IgD-negative memory B cell (primary cell): ENCODE measurements around the gene SMIM12. TPM values are rescaled to one million over a fixed set of nuclear protein-coding genes. Genes with fewer than 3 reads are reported as not detected.
A peak's percentile ranks its signal among the peaks of the same experiment; 100 is the strongest.

Experiments used
- H3K27ac Mint-ChIP-seq, 3 donors: one replicate each; pipeline ENCODE4 v1.8.0; 2020 to 2022; ENCODE audit warnings: mild to moderate bottlenecking in 3 of 3, mixed read lengths in 3 of 3, moderate library complexity in 1 of 3
- H3K27me3 Mint-ChIP-seq: one replicate; pipeline ENCODE4 v1.8.0; 2021; ENCODE audit warnings: mixed read lengths
- H3K36me3 Mint-ChIP-seq: one replicate; pipeline ENCODE4 v1.8.0; 2020; ENCODE audit warnings: mild to moderate bottlenecking, mixed read lengths
- H3K4me1 Mint-ChIP-seq, 3 donors: one replicate each; pipeline ENCODE4 v1.8.0; 2020 to 2022; ENCODE audit warnings: mixed read lengths in 3 of 3, mild to moderate bottlenecking in 1 of 3
- H3K4me3 Mint-ChIP-seq, 4 donors: one replicate each; pipeline ENCODE4 v1.8.0; 2020 to 2022; ENCODE audit warnings: mild to moderate bottlenecking in 4 of 4, mixed read lengths in 4 of 4, moderate library complexity in 3 of 4
- H3K9me3 Mint-ChIP-seq, 3 donors: one replicate each; pipeline ENCODE4 v1.8.0; 2020 to 2021; ENCODE audit warnings: mixed read lengths in 3 of 3, mild to moderate bottlenecking in 1 of 3
- polyA plus RNA-seq: library from polyadenylated mRNA; unstranded; fragments of 300-500 nt; fragmentation: Illumina TruSeq; gene quantifications from one replicate; pipeline ENCODE4 v1.2.3, GENCODE V29; 2021

SMIM12 gene
- polyA plus RNA-seq, 1 donor from 2014 or later: 73.4 TPM

DNA sequence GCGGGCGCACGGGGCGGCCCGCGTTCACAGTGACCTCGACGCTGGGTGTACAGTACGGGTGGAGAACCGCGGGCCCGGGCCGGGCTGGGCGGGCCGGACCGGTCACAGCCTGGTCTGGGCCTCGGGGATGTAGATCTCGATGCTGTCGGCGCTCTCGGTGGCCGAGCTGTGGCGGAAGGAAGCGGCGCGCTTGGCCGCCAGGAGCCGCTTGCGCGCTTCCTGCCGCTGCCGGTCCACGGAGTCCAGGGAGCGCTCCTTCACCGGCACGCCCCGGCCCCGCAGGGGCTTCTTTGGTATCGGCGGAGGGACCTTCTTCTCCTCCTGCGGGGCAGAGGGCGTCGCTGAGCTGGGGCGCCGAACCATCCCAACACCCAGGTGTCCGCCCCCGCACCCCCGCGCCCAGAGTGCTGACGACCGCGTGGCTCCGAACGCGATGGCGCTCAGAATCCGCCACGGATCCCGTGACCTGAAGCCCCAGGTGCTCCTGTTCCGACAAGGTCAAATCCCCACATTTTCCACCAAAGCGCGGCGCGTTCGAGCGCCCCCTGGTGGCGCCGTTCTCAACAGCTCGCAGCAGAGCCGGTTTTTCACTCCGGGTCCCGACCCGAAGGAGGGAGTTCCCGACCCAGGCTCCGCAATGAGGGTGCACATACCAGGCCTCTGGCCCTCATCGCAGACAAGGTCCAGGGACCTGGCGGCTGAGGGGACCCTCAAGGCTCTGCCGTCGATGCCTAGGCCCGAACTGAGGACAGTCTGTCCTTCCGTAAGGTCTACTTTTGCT, 6.6 kb upstream of the SMIM12 start:
- Mint-ChIP-seq H3K4me1 (peaks cover 4 to 6% (median 5%) of the 10 kb centered on the region in 3 donors), H3K36me3 (no peaks in the 10 kb centered on the region), H3K4me3 (peak overlapping the region; percentile 90 to 96 (median 94)), H3K27ac (peak overlapping the region; percentile 76 to 91 (median 87)), H3K27me3 (no peaks in the 10 kb centered on the region), H3K9me3 (no peaks in the 10 kb centered on the region)

DNA sequence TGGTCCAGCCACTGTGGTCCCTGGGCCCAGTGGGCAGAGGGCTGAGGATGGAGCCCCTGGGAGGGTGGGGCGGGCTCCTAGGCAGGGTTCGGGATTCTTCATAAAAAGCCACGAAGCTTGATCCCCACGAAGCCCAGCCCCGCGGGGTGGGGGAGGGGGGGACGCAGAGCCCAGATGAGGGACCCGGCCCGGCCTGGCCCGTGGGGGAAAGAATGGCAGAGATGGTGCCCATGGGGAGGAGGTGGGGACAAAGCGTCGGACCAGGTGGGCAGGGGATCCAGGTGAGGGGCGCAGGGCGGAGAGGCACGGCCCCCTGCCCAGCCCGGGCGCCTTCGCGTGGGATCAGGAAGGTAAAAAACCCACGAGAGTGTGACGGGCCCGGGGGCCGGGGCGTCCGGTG, 6.0 kb upstream of the SMIM12 start:
- Mint-ChIP-seq H3K36me3 (no peaks in the 10 kb centered on the region), H3K4me1 (peaks cover 4 to 6% (median 5%) of the 10 kb centered on the region in 3 donors), H3K9me3 (no peaks in the 10 kb centered on the region), H3K27me3 (no peaks in the 10 kb centered on the region), H3K27ac (no peak overlapping the region), H3K4me3 (peak overlapping the region in 3 of 4 donors; percentile 82 to 95 (median 90))

DNA sequence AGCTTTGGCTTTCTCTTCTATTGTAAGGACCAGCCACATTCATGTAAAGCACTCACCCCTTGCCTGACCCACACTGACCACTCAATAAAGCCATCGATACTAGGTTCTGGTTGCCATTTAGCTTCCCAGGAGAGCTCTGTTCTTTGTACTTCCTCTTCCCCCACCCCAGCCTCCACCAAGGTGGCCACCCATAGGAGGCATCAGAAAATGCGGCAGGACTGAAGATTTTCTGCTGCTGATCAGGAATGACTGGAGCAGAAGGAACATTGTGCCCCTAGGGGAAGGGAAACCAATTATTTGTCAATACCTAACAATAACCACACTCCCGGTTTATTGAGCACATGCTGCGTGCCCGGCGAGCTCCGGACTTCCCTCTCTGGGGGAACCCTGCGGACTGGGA, 5.2 kb upstream of the SMIM12 start:
- Mint-ChIP-seq H3K27me3 (no peaks in the 10 kb centered on the region), H3K36me3 (no peaks in the 10 kb centered on the region), H3K9me3 (no peaks in the 10 kb centered on the region), H3K4me1 (peaks cover 11 to 12% (median 12%) of the 10 kb centered on the region in 3 donors), H3K27ac (peak overlapping the region in 2 of 3 donors; percentile 44 to 62), H3K4me3 (peak overlapping the region; percentile 24 to 67 (median 56))

DNA sequence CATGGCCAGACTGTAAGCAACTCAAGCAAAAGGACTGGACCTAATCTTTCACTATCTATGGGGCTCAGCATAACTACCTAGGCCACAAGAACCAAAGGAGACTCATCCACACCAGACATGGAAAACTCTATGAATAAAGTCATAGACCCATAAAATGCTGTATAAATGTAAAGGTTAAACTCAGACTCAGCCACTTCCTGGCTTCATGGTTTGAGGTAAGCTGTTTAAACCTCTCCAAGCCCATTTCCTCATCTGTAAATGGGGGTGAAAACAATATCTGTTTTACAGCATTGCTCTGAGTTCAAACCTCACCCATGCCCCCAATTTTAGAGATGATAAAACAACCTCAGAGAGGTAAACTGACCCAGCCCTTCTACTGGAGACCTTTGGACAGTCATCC, 4.0 kb upstream of the SMIM12 start:
- Mint-ChIP-seq H3K4me1 (peaks cover 18 to 22% (median 19%) of the 10 kb centered on the region in 3 donors), H3K36me3 (no peaks in the 10 kb centered on the region), H3K27me3 (no peaks in the 10 kb centered on the region), H3K27ac (no peak overlapping the region), H3K4me3 (peak overlapping the region in 2 of 4 donors; percentile 13 to 67), H3K9me3 (no peaks in the 10 kb centered on the region)

DNA sequence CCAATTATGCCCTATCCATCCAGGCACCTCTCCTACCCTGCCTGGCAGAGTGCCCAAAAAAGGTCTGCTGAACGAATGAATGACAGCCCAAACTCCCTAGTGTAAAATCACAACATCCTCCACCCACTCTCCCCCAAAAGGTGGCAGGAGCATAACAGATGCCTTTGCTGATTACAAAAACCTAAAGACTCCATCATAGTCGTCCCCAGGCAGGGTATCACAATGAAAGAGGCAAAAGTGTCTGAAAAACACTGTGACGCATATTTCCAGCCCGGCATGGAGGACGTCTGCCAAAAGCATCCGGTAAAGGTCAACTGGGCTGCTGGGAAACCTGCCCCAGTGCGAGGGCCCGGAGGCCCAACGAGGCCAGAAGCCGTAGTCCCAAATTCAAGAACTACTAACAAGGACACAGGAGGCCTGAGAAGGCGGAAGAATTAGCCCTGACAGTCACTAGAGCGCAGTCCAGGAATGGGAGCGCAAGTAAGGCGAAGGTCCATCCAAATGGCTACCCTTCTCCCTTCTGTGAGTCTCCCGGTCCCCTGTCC, 576 bp downstream of the SMIM12 start:
- Mint-ChIP-seq H3K4me1 (peaks cover 20 to 30% (median 29%) of the 10 kb centered on the region in 3 donors), H3K27ac (peak overlapping the region; percentile 69 to 89 (median 84)), H3K9me3 (no peaks in the 10 kb centered on the region), H3K36me3 (no peaks in the 10 kb centered on the region), H3K4me3 (peak overlapping the region; percentile 91 to 96 (median 94)), H3K27me3 (no peaks in the 10 kb centered on the region)

DNA sequence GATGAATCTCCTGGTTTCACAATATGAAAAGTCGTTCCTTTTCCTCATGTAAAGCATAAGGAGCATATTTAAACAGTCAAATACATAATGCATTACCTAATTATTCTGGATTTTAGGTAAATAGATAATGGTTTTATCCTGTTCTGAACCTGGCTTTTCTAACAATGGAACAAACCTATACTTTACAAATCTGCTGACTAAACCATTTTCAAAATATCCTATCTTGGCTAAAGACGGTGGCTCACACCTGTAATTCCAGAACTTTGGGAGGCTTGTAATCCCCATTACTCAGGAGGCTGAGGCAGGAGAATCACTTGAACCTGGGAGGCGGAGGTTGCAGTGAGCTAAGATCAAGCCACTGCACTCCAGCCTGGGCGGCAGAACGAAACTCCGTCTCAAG, 2.9 kb downstream of the SMIM12 start:
- peaks cover 23 to 38% (median 36%) of the 10 kb centered on the region in 3 donors for H3K4me1 Mint-ChIP-seq
- peaks cover 2% of the 10 kb centered on the region for H3K36me3 Mint-ChIP-seq
- no peaks in the 10 kb centered on the region for H3K9me3 Mint-ChIP-seq
- peak overlapping the region in 1 of 3 donors; percentile 53 for H3K27ac Mint-ChIP-seq
- peak overlapping the region in 2 of 4 donors; percentile 85 to 93 for H3K4me3 Mint-ChIP-seq
- H3K27me3 Mint-ChIP-seq: no peaks in the 10 kb centered on the region

DNA sequence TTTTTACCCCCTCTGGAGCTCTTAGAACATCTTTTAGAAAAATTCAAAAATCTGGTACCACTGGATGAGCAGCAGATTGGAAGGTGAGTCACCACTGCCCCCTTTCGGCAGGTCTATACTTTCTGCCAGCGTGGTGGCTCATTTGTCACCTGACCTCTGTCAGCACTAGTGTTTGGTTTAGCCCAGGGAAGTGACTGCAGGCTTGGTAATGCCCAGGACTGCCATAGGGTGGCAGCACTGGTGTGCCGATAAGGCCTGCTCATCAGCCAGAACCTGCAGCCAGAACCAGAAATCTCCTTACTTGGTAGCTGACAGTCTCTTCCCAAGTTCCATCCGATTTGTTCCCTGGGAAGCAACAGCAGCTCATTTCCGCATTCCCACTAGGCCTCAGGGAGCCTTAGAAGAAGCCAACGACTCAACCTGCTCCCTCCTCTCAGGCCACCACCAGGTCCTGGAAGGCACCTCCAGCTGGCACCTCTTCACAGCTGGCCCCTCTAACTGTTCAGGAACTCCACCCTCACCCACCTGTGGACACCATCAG, 6.8 kb downstream of the SMIM12 start:
- Mint-ChIP-seq H3K27ac (peak overlapping the region; percentile 2 to 85 (median 6)), H3K4me1 (peaks cover 7 to 19% (median 14%) of the 10 kb centered on the region in 3 donors), H3K9me3 (no peaks in the 10 kb centered on the region), H3K27me3 (no peaks in the 10 kb centered on the region), H3K36me3 (peaks cover 10% of the 10 kb centered on the region), H3K4me3 (peak overlapping the region in 1 of 4 donors; percentile 15)

DNA sequence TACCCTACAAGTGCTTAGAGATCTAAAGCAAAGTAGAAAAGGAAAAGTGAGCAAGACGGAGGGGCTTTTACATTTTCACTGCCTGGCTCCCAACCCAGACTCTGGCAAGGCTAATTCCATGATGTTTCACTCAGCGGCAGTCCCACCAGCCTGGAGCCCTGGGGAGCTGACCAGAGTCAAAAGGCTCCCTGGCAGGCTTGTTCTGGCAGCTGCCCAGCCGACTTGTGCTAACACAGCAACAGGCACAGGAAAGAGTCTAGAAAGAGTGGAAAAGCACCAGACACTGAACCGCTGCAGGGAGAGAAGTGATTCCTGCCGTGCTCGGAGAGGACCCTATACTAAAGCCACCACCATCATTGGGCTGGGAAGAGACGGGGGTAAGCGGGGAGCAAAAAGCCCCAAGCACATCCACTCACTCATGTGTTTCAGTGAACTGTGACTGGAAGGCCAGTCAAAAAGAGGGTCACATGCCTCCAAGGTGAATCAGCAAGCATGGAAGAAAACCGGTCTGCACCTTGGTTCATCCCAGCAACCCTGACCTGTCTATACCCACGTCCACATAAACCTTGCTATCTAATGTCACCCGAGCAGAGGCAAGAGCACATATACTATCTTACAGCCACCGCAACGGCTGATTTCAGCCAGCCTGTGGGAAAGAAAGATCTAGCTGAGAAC, 8.0 kb downstream of the SMIM12 start:
- H3K36me3 Mint-ChIP-seq: peaks cover 10% of the 10 kb centered on the region
- peak overlapping the region in 1 of 3 donors; percentile 41 for H3K27ac Mint-ChIP-seq
- H3K27me3 Mint-ChIP-seq: no peaks in the 10 kb centered on the region
- no peak overlapping the region for H3K4me3 Mint-ChIP-seq
- H3K9me3 Mint-ChIP-seq: no peaks in the 10 kb centered on the region
- H3K4me1 Mint-ChIP-seq: peaks cover 6 to 11% (median 9%) of the 10 kb centered on the region in 3 donors

DNA sequence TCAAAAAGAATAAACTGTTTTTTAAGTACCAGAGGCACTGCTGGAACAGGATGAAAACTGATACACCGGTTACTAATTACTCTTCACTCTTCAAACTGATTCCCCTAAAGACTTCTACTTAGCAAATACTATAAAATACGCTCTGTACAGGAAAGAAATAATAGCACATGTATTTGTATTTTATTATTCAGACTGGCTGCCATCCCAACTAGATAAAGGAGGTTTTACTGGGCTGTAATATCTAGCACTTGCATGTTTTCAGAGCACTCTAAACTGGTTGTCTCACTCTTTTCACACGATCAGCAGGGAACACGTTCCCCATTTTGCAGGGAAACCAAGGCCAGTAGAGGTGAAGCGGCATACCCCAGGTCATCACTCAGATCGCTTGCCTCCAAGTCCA, 9.2 kb downstream of the SMIM12 start:
- H3K9me3 Mint-ChIP-seq: no peaks in the 10 kb centered on the region
- H3K4me1 Mint-ChIP-seq: peaks cover 6 to 9% (median 9%) of the 10 kb centered on the region in 3 donors
- H3K4me3 Mint-ChIP-seq: no peak overlapping the region
- H3K36me3 Mint-ChIP-seq: peaks cover 10% of the 10 kb centered on the region
- no peaks in the 10 kb centered on the region for H3K27me3 Mint-ChIP-seq
- H3K27ac Mint-ChIP-seq: no peak overlapping the region

DNA sequence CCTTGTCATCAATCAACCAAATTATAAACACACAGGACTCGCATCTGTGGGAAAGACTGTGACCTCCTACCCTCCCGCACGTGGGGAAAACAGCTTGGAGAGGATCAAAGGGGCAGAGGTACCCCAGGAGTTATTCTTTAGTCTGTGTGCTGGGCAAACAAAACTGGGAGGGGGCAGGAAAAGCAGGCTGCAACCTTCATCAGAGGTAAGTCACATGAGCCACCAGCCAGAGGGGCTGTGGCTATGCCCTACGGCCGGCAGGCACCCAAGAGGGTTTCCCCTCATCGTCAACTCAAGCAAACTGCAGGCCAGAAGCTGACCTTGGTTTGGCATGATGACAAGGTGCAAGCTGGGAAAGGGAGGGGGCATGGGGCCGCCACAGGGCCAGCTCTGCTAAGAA, 12.5 kb downstream of the SMIM12 start:
- Mint-ChIP-seq H3K27me3 (no peaks in the 10 kb centered on the region), H3K4me1 (peaks cover 3% of the 10 kb centered on the region in 3 donors), H3K36me3 (peaks cover 7% of the 10 kb centered on the region), H3K27ac (no peak overlapping the region), H3K9me3 (no peaks in the 10 kb centered on the region), H3K4me3 (no peak overlapping the region)

DNA sequence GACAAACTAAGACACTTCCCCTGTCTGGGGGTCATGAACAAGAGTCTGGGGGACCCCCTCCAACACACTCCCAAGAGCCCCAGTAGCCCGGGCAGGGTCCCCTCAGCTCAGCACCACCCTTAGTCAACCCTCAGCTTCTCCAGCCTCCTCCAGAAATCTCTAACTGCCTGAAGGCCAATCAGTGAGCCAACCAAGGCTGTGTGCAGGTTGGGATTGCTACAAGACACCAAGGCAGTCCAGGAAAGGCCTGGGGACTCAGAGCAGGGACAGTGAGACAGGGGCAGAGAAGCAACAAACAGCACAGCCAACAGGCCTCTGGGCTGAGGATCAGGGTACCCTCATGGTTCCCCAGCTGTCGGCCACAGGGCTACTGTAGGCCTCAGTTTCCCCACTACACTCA, 13.3 kb downstream of the SMIM12 start:
- H3K36me3 Mint-ChIP-seq: peaks cover 10% of the 10 kb centered on the region
- H3K27me3 Mint-ChIP-seq: no peaks in the 10 kb centered on the region
- H3K4me3 Mint-ChIP-seq: no peak overlapping the region
- H3K9me3 Mint-ChIP-seq: no peaks in the 10 kb centered on the region
- H3K4me1 Mint-ChIP-seq: peaks cover 3% of the 10 kb centered on the region in 3 donors
- H3K27ac Mint-ChIP-seq: peak overlapping the region in 1 of 3 donors; percentile 16

DNA sequence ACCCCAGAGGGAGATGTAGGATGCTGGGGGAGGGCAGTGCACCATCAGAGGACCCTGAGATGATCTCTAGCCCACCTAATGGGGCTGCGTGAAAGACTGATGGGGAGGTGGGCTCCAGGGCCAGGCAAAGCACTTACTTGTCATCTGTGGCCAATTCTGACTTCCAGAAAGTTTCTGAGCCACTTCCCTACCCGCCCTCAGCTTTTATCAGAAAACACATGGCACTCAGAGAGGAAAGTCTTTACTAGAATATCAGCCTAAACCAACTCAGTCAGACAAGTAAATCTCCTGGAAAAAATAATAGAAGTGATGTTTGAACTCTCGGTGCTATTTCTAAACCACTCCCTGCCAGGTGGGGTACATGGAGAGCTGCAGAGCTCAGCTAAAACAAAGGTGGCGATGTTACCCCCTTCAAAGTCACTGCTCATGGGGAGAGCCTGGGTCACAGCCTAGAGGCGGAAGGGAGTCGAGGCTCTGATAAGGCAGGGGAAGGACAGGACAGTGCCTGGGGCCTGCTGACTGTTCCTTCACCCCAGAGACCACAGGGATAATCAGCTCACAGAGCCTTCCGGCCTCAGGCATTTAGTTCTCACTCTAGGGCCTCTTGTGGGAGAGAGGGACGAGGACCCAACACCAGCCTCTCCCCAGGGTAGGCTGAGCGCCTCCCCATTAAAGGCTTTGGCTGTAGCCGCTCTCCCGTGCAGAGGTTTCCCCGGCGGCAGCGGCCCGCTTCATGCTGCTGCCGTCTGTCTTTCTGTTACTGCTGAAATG, 14.2 kb downstream of the SMIM12 start:
- no peak overlapping the region for H3K4me3 Mint-ChIP-seq
- peaks cover 0 to 3% (median 3%) of the 10 kb centered on the region in 3 donors for H3K4me1 Mint-ChIP-seq
- no peaks in the 10 kb centered on the region for H3K27me3 Mint-ChIP-seq
- H3K27ac Mint-ChIP-seq: no peak overlapping the region
- no peaks in the 10 kb centered on the region for H3K9me3 Mint-ChIP-seq
- H3K36me3 Mint-ChIP-seq: peaks cover 10% of the 10 kb centered on the region

DNA sequence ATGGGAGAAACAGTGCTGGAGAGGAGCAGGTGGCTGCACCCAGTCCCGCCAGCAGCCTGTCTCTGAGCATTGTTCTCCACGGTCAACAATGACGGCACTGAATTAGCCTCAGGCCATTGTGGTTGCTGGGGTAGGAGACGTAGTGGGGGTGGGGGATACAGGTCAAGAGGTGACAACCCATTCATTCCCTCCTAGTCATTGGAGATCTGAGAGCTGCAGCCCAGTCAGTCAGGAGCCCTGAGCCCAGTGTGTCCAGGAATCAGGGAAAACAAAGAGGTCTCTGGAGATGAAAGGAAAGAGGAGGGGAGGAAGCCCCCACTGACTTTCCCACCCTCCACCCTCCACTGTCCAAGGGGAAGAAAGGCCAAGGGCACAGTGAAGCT, 15.3 kb downstream of the SMIM12 start:
- Mint-ChIP-seq H3K36me3 (peaks cover 8% of the 10 kb centered on the region), H3K9me3 (no peaks in the 10 kb centered on the region), H3K4me1 (peaks cover 0 to 3% (median 3%) of the 10 kb centered on the region in 3 donors), H3K27me3 (no peaks in the 10 kb centered on the region), H3K4me3 (no peak overlapping the region), H3K27ac (no peak overlapping the region)

DNA sequence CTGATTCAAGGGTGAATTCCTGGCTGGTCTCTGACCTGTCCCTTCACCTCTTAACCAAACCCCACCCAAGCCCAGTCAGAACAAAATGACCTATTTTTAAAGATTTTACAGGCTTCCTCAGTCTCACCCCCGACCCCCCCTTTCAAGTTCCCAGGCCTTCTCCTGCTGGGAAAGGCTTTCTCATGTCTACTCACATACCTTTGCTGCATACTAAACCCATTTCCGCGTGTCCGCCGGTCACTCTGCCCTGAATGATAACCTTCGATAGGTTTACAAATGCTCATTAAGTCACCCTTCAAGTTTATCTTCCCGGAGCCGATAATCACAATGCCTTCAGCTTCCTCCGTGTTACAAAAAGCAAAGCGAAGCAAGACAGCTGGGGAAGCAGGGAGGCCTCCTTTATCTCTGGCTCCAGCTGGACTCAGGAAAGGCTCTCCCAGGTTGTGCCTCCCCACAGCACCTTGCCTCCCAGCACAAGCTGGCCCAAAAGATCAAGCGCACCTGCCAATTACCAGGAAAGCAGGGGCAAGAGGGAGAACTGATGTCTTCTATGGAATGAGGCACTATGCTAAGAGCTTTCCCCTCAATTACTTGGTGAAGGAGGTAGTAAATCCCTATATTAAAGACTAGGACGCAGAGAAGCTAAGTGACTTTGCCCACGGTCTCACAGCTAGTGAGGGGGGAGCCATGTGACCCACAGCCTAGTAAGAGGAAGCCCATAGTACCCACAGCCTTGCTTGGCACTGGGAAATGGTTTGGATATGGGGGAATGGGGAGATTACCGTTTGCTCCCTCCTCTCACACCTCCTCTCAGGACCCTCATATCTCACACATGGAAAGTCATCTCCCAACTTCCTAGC, 15.9 kb downstream of the SMIM12 start:
- Mint-ChIP-seq H3K4me1 (peaks cover 0 to 3% (median 3%) of the 10 kb centered on the region in 3 donors), H3K36me3 (peaks cover 6% of the 10 kb centered on the region), H3K27me3 (no peaks in the 10 kb centered on the region), H3K27ac (peak overlapping the region in 1 of 3 donors; percentile 65), H3K4me3 (no peak overlapping the region), H3K9me3 (no peaks in the 10 kb centered on the region)
